NCI-H146 (cell line): ENCODE data around the gene FBXL12.
"Not testable (repeated sequence)": the region's sequence is repeated elsewhere in the genome, so short reads cannot be mapped to it uniquely, and the experiment has no call there.

Experiments
- DNase-seq: peaks from one replicate; lab custom pipeline; 2025; lab: John Stamatoyannopoulos, UW

Gene FBXL12

GRCh38 chr19:9792206-9793070 is 26.4 kb downstream of the FBXL12 start:
- DNase-seq, result peak; percentile 94

- DNase-seq, result peak; percentile 96
Measured at GRCh38 chr19:9791552-9792205, 27.2 kb downstream of the FBXL12 start.

GRCh38 chr19:9791073-9791367 is 27.9 kb downstream of the FBXL12 start:
- not testable (repeated sequence) for DNase-seq

- DNase-seq, result not testable (repeated sequence)
Measured at GRCh38 chr19:9789579-9789978, 29.3 kb downstream of the FBXL12 start.

GRCh38 chr19:9789066-9789465 is 29.8 kb downstream of the FBXL12 start:
- no peak for DNase-seq

GRCh38 chr19:9788604-9789003 is 30.3 kb downstream of the FBXL12 start:
- not testable (repeated sequence) for DNase-seq

GRCh38 chr19:9786819-9787218 is 32.1 kb downstream of the FBXL12 start:
- DNase-seq, result no peak

GRCh38 chr19:9786342-9786741 is 32.5 kb downstream of the FBXL12 start:
- no peak for DNase-seq

GRCh38 chr19:9785367-9786331 is 33.2 kb downstream of the FBXL12 start:
- DNase-seq, result peak; percentile 99

- DNase-seq, result not testable (repeated sequence)
Measured at GRCh38 chr19:9784163-9784496, 34.7 kb downstream of the FBXL12 start.

GRCh38 chr19:9782338-9782737 is 36.5 kb downstream of the FBXL12 start:
- DNase-seq, result no peak

- DNase-seq, result peak; percentile 95
Measured at GRCh38 chr19:9768175-9769112, 50.4 kb downstream of the FBXL12 start, which contains the start of gene ZNF846. TSS of gene ZNF846 (minus strand) at chr19:9768738. CDS start at chr19:9764950, 3,788 bp downstream.
